ENCODE measurements around the gene GINS2. TPM values are rescaled to one million over a fixed set of nuclear protein-coding genes. Genes with fewer than 3 reads are reported as not detected.

The GINS2 gene
- 3.2 and 6.1 TPM in 2 replicates for total RNA-seq

DNA sequence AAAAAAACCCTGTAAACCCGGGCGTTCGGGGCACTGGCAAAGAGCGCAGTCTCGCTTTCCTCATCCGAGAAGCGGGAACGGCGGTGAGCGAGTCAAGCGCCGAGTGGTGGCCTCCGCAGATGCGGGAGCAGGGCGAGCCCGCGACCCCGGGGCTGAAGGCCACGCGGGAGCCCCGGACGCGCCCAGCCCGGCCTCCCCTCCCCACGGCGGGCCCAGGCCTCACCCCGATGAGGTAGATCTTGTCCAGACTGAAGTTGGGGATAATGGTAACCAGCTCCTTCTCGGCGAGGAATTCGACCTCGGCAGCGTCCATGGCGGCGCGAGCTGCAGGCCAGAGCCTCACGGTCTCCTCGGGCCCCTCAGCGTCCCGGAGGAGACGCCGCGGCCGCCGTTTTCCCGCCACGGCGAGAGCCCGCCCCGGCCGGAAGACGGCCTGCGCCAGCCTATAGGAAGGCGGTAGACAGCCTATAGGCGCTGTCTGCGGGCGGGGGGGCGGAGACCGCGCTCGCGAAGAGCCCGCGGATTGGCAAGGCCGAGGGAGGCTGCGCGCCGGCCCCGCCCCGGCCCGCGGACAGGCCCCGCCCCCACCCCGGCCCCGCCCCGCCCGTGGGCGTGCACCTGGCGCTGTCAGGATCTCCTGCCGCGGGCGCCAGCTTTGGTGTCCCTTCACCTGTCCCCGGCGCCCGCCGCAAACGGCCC is at the start of gene GINS2:
Gene GINS2, minus strand, starts transcription at position 369 of the 699 bp plus-strand sequence. Its CDS starts 56 bp downstream, at position 313.
- DNase-seq (ENCODE audit: extremely low read depth, low read depth, low spot score), result no peak

DNA sequence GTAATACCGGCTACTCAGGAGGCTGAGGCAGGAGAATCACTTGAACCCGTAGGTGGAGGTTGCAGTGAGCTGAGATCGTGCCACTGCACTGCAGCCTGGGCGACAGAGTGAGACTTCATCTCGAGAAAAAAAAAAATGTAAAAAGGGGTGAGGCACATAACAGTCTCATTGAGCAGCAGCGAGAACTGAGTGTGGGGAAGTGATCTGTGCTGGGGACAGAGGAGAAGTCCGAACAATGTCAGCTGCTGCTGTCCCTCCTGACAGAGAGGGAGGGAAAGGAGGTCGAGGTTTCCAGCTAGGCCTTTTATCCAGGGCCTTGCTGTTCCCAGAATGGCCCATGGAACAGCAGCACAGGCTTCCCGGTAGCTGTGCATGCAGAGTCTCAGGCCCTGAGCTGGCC is 48.2 kb upstream of the GINS2 start:
- no peak for DNase-seq (ENCODE audit: extremely low read depth, low read depth, low spot score)

DNA sequence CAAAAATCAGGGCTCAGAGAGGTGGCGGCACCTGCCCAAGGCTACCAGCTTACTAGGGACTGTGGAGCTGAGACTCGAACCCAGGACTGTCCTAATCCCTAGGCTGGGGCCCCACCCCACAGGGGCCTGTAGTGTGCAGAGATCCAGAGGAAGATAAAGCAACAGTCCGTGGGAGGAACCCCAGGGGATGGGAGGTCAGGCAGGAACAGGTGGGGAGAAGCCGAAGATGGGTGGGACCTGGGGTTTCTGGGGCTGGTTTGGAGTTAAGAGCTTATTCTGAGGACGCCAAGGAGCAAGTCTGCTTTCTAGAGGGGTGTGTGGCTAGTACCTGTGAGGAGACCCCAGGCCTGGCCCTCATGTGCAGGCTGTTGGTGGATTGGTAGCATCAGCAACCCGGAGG is 47.2 kb upstream of the GINS2 start:
- DNase-seq (ENCODE audit: extremely low read depth, low read depth, low spot score), result no peak

DNA sequence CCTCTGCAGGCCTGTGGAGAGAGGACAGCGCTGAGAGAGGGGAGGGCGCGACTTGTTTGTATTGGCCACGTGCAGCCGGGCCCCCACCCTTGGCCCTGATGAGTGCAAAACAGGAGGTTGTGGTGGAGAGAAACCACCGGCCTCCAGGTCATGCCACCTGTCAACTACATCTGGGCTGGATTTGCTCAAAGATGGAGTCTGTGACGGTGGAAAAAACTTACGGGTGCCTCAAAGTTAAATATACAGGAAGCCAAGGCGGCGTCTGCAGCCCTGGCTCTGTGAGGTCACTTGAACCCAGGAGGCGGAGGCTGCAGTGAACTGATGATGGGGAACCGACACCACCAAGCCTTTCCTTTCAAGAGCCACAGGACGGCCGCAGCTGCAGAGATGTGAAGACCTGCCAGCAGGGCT is 46.5 kb upstream of the GINS2 start:
- no peak for DNase-seq (ENCODE audit: extremely low read depth, low read depth, low spot score)

DNA sequence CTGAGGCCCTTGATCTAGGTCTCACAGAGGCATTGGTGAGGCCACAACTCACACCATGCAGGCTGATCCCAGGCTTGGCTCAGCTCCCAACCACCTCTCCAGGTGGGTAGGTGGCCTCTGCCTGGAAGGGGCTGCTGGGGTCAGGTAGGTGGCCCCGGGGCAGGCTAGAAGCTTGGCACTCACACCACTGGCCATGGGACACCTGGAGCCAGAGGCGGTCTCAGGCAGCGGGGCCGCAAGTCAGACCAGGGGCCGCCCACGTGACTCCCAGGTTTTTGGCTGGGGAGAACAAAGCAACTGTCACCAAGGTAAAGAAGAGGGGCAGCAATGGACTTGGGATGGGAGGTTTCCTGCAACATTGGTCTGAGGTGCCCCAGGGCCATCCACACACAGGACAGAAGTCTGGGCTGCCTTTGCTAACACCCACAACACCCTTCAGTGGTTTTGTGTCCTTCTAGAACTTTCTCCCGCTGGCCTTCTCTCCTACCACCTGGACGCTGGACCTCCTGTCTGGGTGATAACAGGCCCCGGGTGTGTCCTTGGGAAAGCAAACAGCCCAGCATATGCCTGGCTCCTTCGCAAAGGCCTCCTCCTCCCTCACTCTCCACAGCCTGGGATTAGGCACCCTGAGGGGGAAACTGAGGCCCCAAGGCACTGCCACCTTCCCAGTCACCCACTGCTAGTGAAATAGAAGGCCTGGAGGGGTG is 45.7 kb upstream of the GINS2 start:
- DNase-seq (ENCODE audit: extremely low read depth, low read depth, low spot score), result no peak

DNA sequence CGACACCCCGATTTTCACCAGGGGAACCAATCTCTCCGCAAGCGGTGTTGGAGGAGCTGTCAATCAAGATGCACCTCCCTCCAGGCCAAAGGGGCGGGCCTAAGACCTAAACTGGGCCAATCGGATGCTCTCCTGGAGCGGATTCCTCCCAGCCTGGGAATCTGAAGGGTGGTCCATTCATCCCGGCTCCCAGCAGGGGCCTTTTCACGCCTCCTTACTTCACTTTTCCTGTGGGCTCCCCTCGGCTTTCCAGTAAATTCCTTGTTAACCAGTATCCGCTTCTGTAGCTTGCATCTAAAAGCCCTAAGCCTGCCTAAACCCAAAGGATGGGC is 45.1 kb upstream of the GINS2 start:
- DNase-seq (ENCODE audit: extremely low read depth, low read depth, low spot score), result no peak

DNA sequence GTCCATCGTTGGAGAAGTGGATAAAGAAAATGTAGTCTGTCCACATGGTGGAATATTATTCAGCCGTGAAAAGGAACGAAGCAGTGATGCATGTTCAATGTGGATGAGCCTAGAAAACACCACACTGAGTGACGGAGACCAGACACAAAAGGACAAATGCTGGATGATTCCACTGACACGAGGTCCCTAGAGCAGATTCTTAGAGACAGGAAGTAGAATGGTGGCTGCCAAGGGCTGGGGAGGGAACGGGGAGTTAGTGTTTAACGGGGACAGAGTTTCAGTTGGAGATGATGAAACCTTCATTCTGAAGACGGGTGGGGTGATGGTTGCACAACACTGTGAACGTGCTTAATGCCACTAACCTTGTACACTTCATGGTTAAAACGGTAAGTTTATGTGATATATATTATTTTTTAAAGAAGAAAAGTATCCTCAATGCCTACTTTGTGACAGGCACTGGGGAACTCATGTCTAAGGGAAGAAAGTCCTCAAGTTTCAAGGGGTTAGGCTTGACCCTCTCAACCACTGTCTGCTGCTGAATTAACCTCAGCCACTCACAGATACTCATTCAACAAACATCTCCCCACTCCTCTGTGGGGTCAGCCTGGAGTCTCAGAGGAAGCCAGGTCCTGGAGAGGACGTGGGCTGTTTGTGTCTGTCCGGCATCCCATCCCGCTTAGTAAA is 44.5 kb upstream of the GINS2 start:
- DNase-seq (ENCODE audit: extremely low read depth, low read depth, low spot score), result no peak

DNA sequence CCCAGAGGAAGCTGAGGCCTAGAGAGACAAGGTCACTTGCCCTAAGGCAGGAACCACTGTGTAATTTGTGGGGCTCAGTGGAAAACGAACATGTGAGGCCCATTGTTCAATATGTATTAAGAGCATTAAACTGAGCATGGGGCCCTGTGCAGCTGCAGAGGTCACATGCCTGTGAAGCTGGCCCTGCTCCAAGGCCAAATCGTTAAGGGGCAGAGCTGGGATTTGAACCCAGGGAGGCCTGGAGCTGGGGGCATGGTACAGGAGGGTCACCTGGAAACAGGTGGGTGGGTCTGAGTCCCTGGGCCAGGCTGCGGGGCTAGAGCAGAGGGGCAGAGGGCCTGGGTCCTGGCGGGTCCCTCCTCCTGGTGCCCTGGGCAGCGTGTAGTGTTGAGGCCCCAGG is 42.4 kb upstream of the GINS2 start:
- no peak for DNase-seq (ENCODE audit: extremely low read depth, low read depth, low spot score)

DNA sequence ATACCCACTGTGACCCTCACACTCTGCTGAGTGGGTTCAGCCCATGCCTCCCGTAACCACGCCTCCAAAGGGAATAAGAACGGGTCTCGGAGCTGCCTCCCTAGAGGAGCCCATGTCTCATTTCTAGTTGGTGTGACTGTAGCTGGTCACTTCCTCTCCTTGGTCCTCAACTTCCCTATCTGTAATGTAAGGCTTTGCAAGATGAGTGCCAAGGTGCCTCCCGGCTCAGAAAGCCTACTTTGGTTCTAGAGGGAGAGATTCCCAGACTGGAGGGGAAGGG is 41.4 kb upstream of the GINS2 start:
- DNase-seq (ENCODE audit: extremely low read depth, low read depth, low spot score), result no peak

DNA sequence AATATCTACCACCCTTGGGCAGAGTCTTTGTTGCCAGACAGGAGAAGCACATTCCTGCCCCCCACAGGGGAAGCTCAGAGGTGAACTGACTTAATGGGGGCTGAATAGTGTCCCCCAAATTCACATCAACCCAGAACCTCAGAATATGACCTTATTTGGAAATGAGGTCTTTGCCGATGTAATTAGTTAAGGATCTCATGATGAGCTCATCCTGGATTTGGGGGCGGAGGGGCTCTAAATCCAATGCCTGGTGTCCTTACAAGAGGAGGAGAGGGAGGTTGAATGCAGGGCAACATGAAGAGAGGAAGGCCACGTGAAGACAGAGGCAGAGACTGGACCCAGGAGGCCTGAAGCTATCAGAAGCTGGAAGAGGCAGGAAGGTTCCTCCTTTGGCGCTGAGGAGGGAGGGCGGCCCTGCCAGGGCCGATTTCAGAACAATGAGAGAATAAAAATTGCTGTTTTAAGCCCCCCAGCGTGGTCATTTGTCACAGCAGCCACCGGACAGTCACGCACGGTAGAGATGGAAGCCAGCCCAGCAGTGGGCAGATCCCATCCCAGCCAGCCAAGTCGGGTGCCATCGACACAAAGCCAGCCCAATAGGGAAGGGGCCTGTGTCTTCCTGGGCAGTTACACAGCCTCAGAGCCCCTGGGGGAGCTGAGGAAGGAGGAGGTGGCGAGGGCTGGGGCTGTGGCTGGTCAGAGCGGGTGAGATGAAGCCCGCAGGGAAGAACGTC is 40.9 kb upstream of the GINS2 start:
- no peak for DNase-seq (ENCODE audit: extremely low read depth, low read depth, low spot score)

DNA sequence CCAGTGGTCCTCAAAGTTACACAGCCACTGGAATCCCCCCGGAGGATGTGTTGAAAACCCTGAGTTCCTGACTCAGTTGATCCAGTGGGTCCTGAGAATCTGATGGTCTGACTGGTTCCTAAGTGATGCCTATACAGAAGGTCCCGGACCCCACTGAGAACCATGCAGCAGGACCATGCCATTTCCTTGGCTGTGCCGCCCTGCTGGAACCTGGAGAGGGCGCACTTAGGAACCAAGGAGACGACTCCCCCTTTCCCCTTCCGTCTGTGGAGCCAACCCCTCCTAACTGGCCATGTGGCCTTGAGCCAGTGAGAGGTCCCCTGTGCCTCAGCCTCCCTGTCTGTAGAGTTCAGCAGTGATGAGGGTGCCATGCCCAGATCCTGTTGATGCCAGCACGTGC is 40.1 kb upstream of the GINS2 start:
- no peak for DNase-seq (ENCODE audit: extremely low read depth, low read depth, low spot score)

DNA sequence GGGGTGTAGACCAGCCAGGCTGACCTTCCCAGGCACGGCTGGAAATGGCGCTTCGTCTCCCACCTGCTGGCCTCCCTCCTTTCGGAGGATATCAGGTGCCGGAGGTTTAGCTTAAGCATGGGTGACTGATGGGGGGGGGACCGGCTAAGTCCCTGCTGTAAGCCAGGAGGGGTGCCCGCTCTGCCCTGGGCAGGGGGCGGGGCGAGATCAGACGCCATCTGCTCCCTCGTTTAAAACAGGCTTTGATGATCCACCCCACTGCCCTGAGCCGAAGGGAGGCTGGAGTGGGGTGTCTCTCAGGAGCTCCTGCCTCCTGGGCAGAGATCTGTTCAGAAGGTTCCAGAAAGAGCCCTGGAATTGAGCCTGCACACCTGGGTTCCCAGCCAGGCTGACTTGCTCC is 36.2 kb upstream of the GINS2 start:
- DNase-seq (ENCODE audit: extremely low read depth, low read depth, low spot score), result no peak

DNA sequence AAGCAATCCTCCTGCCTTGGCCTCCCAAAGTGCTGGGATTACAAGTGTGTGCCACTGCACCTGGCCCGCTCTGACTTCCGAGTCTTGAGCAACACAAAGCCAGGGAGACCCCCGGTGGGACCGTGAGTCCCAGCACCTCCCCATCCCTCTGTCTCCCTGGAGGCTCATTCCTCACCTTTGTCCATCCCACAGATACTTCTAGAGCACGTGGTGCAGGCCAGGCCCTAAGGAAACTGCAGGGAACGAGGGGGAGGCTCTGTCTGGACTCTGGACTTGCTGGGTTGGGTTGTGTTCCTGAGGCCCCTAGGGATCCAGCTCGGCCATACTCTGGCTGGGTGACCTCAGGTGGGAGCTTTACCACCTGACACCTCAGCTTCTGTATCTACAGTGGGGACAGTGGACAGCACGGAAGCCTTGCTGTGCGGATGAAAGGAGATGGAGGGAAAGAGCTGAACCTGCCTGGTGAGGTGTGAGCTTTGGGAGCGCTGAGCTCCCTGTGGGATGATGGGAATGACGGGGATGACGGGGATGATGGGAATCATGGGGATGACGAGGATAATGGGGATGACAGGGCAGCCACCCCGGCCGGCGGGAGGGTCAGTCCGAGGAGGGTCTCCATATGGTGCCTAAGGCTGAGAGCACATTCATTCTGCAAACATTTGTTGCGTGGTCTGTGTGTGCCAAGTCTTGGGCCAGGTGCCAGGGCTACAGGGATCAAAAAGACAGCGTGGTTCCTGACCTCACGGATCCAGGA is 35.5 kb upstream of the GINS2 start:
- no peak for DNase-seq (ENCODE audit: extremely low read depth, low read depth, low spot score)

DNA sequence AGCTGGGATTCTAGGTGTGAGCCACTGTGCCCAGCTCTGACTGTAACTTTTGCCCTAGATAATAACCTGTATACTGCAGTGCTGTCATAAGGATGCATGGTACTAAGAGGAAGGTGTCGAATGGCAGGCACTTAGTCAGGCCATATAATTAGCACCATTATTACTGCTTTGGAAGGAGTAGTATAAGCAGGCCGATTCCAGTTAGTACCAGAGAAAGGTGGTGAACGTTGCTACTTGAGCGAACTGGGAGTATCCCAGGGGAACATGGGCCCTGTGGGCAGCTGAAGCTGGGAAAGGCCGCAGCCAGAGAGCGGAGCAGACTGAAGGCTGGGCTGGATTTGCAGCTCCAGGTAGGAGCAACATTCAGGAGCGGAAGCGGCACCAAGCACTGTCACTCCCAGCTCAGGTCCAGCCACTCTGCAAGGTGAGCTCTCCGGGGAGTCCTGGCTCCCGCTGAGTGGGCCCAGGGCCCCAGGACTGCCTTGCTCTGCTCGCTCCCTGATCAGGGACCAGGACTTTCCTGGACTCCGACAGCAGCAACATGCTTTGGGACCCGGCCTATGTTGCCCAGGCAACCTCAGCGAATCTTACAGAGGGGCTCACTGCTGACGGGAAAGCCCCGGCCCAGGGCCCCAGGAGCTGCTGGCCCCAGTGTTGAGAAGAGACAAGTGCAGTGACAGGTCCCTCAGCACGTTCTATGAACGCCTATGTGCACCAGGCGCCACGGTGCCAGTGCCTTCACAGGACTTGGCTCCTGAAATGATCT is 33.6 kb upstream of the GINS2 start:
- no peak for DNase-seq (ENCODE audit: extremely low read depth, low read depth, low spot score)

DNA sequence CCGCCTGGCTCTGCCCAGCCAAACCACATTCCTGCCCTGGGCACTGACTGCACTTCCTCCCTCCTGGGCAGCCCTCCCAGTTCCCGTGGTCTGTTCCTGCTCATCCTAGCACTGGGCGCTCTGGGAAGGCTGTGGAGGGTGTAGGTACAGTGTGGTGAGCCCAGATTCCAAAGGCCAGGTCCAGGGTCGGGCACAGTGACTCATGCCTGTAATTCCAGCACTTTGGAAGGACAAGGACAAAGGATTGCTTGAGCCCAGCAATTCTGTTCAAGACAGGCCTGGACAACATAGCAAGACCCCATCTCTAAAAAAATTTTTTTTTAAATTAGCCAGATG is 31.5 kb upstream of the GINS2 start:
- no peak for DNase-seq (ENCODE audit: extremely low read depth, low read depth, low spot score)

DNA sequence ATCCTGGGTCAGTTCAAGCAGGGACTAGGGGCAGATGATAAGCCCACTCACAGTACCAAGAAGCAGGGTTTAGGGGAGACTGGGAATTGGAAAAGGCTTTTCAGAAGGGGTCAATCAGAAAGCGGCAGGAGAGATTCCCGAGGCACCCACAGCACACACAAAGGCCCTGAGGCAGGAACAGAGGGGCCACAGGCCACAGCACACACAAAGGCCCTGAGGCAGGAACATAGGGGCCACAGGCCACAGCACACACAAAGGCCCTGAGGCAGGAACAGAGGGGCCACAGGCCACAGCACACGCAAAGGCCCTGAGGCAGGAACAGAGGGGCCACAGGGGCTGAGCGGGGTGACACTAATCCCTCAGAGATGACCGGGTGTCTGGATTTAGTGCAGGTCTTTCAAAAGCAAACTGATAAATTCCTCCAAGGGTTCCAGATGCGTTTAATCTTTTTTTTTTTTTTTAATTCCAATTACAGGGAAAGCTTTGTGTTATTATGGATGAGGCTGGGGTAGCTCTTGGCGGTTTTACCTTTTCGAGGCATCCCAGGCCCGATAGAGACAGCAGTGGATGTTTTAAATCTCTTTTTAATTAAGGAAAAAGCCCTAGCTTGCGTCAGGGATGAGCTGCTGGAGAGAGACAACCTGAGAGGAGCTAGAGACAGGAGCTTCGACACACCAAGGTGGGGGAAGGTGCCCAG is 31.0 kb upstream of the GINS2 start:
- DNase-seq (ENCODE audit: extremely low read depth, low read depth, low spot score), result no peak

DNA sequence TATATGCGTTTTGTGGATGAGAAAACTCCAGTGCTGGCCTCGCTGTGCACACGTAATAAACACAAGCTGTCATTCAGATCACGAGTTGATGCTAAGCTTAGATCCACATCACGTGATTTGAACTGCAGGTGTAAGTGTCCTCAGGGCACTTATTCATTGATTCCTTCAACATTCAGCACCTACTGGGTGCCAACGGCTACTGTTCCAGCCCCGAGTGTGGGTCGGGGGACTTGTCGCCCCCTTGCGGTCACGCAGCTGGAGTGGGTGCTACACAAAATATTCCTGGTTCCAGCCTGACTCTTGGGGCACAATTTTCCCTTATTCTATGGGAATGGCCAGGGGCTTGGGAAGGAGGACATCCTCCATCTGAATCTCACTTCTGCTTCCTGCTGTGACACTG is 29.9 kb upstream of the GINS2 start:
- no peak for DNase-seq (ENCODE audit: extremely low read depth, low read depth, low spot score)

DNA sequence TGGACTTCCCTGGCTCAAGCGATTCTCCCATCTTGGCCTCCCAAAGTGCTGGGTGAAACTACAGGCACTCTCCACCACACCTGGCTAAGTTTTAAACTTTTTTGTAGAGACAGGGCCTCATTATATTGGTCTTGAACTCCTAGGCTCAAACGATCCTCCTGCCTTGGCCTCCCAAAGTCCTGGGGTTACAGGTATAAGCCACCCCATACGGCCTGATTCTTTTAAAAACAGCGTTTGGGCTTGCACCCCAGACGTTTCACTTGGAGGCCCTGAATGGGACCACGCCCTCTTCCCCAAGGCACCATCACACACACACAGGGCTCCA is 29.4 kb upstream of the GINS2 start:
- DNase-seq (ENCODE audit: extremely low read depth, low read depth, low spot score), result no peak

DNA sequence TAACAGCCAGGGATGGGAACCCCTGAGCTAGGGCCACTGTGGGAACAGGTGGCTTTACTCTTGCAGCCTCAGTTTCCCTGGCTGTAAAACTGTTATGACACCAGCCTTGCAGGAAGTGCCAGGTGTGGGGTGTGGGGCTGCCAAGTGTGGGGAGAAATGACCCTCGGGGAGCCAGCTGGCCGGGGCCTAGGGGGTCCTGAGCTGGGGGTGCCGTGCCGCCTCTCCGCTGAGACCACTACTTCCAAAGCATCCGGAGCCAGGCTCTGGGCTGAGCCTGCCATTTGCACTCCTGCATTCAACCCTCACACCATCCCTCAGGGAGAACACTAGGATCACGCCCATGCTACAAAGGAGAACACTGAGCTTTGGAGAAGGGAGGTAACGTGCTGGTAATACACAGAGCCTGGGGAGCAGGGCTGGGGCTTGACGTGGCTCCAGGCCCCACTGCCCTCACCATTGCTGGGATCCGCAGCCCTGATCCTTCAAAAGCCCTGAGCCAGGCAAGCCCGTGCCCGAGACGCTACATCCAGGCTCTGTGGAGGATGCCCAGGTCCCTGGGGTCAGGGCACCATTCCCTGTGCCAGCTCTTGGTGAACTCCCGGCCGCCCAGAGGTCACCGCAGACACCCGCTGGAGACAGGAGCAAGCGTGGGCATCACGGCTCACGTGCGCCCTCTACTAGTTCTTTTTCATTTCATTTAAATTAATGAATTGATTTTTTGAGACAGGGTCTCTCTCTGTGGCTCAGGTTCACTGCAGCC is 28.8 kb upstream of the GINS2 start:
- no peak for DNase-seq (ENCODE audit: extremely low read depth, low read depth, low spot score)

All from glomerular endothelial cell (primary cell).